ENCODE data around the gene NACAD. TPM values are rescaled to one million over a fixed set of nuclear protein-coding genes. Genes with fewer than 3 reads are reported as not detected.

The NACAD gene
- total and polyA plus RNA-seq, 2 of the 4 experiments (the other 2 are of a cell fraction) = 0.54 to 2.2 TPM

DNA sequence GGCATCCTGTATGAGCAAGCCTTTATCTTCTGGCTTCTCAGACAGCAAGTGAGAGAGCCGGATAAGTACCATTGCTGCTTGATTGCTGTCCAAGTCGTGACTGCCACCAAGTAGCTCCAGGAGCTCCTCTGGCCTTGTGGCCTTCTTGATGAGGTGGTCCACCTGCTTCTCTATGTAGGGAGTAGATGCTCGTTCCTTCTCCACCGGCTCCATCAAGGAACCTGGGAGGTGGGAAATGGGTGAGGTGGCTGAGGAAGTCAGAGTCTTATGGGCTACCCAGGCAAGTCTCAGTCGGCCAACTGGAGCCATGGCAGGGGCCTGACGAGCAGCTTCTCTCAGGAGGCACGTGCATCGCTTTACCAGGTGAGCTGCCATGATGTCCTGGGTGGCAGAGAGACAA, 20.1 kb upstream of the NACAD start (continued):
- TF ChIP-seq RCOR1 (IDR thresholded peaks at IDR 0.05; ENCODE audit: insufficient replicate concordance, low read length) = no peak

DNA sequence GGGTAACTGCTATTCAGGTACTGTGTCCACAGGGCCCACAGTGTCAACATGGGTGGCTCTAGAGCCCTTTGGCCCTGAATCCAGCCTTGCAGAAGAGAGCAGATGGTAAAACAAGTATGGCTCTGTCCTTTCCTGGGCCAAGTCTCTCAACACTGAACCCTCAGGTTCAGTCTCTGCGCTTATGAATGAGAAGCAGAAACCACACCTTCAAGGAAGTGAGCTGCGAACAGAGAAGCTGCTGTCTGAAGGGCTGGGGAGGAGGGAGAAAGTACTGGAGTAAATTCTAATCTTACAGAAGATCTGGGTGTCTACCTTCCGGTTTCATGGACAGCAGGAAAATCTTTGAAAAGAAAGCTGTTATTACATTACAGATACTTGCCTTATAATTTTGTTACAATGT, 18.6 kb upstream of the NACAD start:
- CTCF ChIA-PET = no interaction called here
- Histone ChIP-seq H2AK9ac (replicated peaks; ENCODE audit: low read depth, low read length, poor library complexity) (no peak overlapping the region), H3K14ac (replicated peaks; ENCODE audit: low read depth, low read length) (no peak overlapping the region), H3K27me3 (ENCODE audit: control insufficient read depth, insufficient read depth, low read length) (no peaks in the 10 kb centered on the region), H4K5ac (ENCODE audit: low read depth, low read length) (no peak overlapping the region), H3K36me3 (ENCODE audit: control insufficient read depth, insufficient read depth, low read length) (peaks cover 61% of the 10 kb centered on the region), H4K20me1 (ENCODE audit: insufficient read depth, low read length) (peaks cover 31% of the 10 kb centered on the region), H3K4me3 (ENCODE audit: insufficient read depth, low read depth, low read length) (no peak overlapping the region), H3K4me1 (ENCODE audit: control insufficient read depth, insufficient read depth, low read length) (peaks cover 3% of the 10 kb centered on the region; the same call in 1 of the 2 replicates), H3K9me1 (ENCODE audit: insufficient read depth, low read length) (no peaks in the 10 kb centered on the region), H3K4ac (ENCODE audit: low read depth, low read length) (no peak overlapping the region), H2BK120ac (ENCODE audit: low read depth, low read length) (no peak overlapping the region), H2AK5ac (ENCODE audit: low read depth, low read length) (no peak overlapping the region), H2AFZ (replicated peaks; ENCODE audit: low read length, poor library complexity) (no peak overlapping the region), H3K27ac (ENCODE audit: insufficient read depth, low read length) (no peak overlapping the region), H2BK15ac (ENCODE audit: low read depth, low read length) (no peak overlapping the region), H3K9ac (ENCODE audit: low read depth, low read length) (no peak overlapping the region), H2BK20ac (ENCODE audit: low read depth, low read length) (no peak overlapping the region), H3K4me2 (ENCODE audit: low read depth, low read length) (no peak overlapping the region), H4K91ac (ENCODE audit: insufficient read depth, low read depth, low read length) (no peak overlapping the region), H3K23ac (ENCODE audit: low read depth, low read length) (no peak overlapping the region), H3K9me3 (ENCODE audit: control insufficient read depth, insufficient read depth, low read length) (no peaks in the 10 kb centered on the region), H2BK5ac (ENCODE audit: low read depth, low read length, poor library complexity, severe bottlenecking) (no peak overlapping the region), H3K56ac (ENCODE audit: extremely low read depth, insufficient read depth, low read length) (no peak overlapping the region), H4K8ac (ENCODE audit: low read depth in 2 of 2, low read length in 2 of 2) (no peak overlapping the region), H3K18ac (ENCODE audit: low read depth, low read length) (no peak overlapping the region), H3K79me1 (ENCODE audit: low read depth in 1 of 2, low read length in 2 of 2) (peaks cover 44 to 59% of the 10 kb centered on the region in 2 experiments)
- DNase-seq (no peak), ATAC-seq (ENCODE audit: low read depth) (no peak)
- TF ChIP-seq CEBPB (IDR thresholded peaks at IDR 0.05; ENCODE audit: low read depth, low read length) = no peak
- no peak for TF ChIP-seq RCOR1 (IDR thresholded peaks at IDR 0.05; ENCODE audit: insufficient replicate concordance, low read length)
- no TSS peak for BruUV-seq (replicated peaks)
- POLR2A ChIA-PET (ENCODE audit: unreplicated experiment) = no interaction called here
- dilution Hi-C loops (cut with HindIII; ENCODE audit: low sequenced_read_pairs, unreplicated experiment) (no loop called here), intact Hi-C loops (cut with micrococcal nuclease) (no loop called here), in situ Hi-C loops (cut with MboI; ENCODE audit: low sequenced_read_pairs) (no loop called here)
- no CpG with 5 or more reads among the region's 3 CpGs for WGBS, 2 experiments (ENCODE audit: extremely low coverage in 2 of 2, insufficient read length in 1 of 2)
